NB4 (cell line): Measurements from ENCODE around the gene TLR5.

Experiments
- DNase-seq: peaks from one replicate; pipeline ENCODE4 v3.0.0; 2010; ENCODE audit warnings: low read depth
- H3K4me3 ChIP-seq: one replicate; pipeline ENCODE4 v1.5.1; 2011; ENCODE audit warnings: mild to moderate bottlenecking, low read depth, low read length, moderate library complexity
- CTCF ChIP-seq: IDR thresholded peaks from one replicate; pipeline ENCODE4 v1.5.1; 2012; ENCODE audit warnings: low read depth, low read length
- MAX ChIP-seq: IDR thresholded peaks from 2 replicates; pipeline ENCODE4 v1.6.1; 2011; ENCODE audit warnings: low read depth, low read length
- MYC ChIP-seq: IDR thresholded peaks from 2 replicates; pipeline ENCODE4 v1.6.1; 2011; ENCODE audit warnings: low read depth, low read length
- POLR2A ChIP-seq: IDR thresholded peaks from 2 replicates; pipeline ENCODE4 v1.6.1; 2011; ENCODE audit warnings: mild to moderate bottlenecking; ENCODE audit not compliant: insufficient read length; ENCODE audit errors: extremely low read depth

The TLR5 gene

GRCh38 chr1:223147409-223147808, 4.4 kb upstream of the TLR5 start:
- TF ChIP-seq POLR2A (no peak), CTCF (no peak), MAX (no peak), MYC (no peak)
- no peak overlapping the region for H3K4me3 ChIP-seq
- DNase-seq = no peak

GRCh38 chr1:223146745-223147144, 3.7 kb upstream of the TLR5 start:
- TF ChIP-seq CTCF (no peak), MAX (no peak), POLR2A (no peak), MYC (no peak)

GRCh38 chr1:223144914-223145313, 1.9 kb upstream of the TLR5 start:
- TF ChIP-seq MYC (no peak), CTCF (no peak), MAX (no peak), POLR2A (no peak)
- DNase-seq = no peak
- no peak overlapping the region for H3K4me3 ChIP-seq

More at GRCh38 chr1:223146745-223147144, 3.7 kb upstream of the TLR5 start:
- DNase-seq = no peak
- H3K4me3 ChIP-seq = no peak overlapping the region

GRCh38 chr1:223144431-223144830, 1.4 kb upstream of the TLR5 start:
- no peak overlapping the region for H3K4me3 ChIP-seq
- TF ChIP-seq MAX (no peak), POLR2A (no peak)
- DNase-seq = no peak

GRCh38 chr1:223143537-223144248, 645 bp upstream of the TLR5 start:
- peak; percentile 72 for DNase-seq
- TF ChIP-seq MAX (no peak), POLR2A (no peak), CTCF (no peak), MYC (no peak)
- peak overlapping the region; percentile 33 for H3K4me3 ChIP-seq

- TF ChIP-seq POLR2A (no peak), MAX (no peak), CTCF (no peak), MYC (no peak)
- no peak for DNase-seq
- peak overlapping the region; percentile 25 for H3K4me3 ChIP-seq
Measured at GRCh38 chr1:223142269-223142668, 779 bp downstream of the TLR5 start.
